ENCODE results near the gene PPP5C.
"Not testable (repeated sequence)": the region's sequence is repeated elsewhere in the genome, so short reads cannot be mapped to it uniquely, and the experiment has no call there.

Gene PPP5C

GRCh38 chr19:46387713-46388130, 40.8 kb downstream of the PPP5C start:
- no peak for DNase-seq

GRCh38 chr19:46388311-46389095, 41.6 kb downstream of the PPP5C start:
- DNase-seq = no peak

- DNase-seq = no peak
These were observed 43.4 kb downstream of the PPP5C start for GRCh38 chr19:46390121-46390858.

- no peak for DNase-seq
These were observed 44.0 kb downstream of the PPP5C start for GRCh38 chr19:46390866-46391265.

GRCh38 chr19:46391296-46392251, 44.7 kb downstream of the PPP5C start:
- no peak for DNase-seq

GRCh38 chr19:46392252-46392801, 45.4 kb downstream of the PPP5C start:
- no peak for DNase-seq

GRCh38 chr19:46392837-46393236, 46.0 kb downstream of the PPP5C start:
- no peak for DNase-seq

GRCh38 chr19:46393456-46394401, 46.8 kb downstream of the PPP5C start:
- no peak for DNase-seq

- DNase-seq = no peak
These were observed 47.5 kb downstream of the PPP5C start for GRCh38 chr19:46394402-46394797.

GRCh38 chr19:46397801-46398479, 51.1 kb downstream of the PPP5C start:
- not testable (repeated sequence) for DNase-seq

GRCh38 chr19:46402725-46403124, 55.8 kb downstream of the PPP5C start:
- no peak for DNase-seq

GRCh38 chr19:46404055-46404752, 57.3 kb downstream of the PPP5C start:
- no peak for DNase-seq

GRCh38 chr19:46404753-46405468, 58.0 kb downstream of the PPP5C start:
- no peak for DNase-seq

GRCh38 chr19:46406976-46407375, 60.1 kb downstream of the PPP5C start:
- DNase-seq = no peak

- no peak for DNase-seq
These were observed 61.2 kb downstream of the PPP5C start for GRCh38 chr19:46407856-46408663.

- no peak for DNase-seq
These were observed 61.8 kb downstream of the PPP5C start for GRCh38 chr19:46408664-46409039.

- no peak for DNase-seq
These were observed 62.3 kb downstream of the PPP5C start for GRCh38 chr19:46409191-46409590.

GRCh38 chr19:46410205-46411087, 63.6 kb downstream of the PPP5C start:
- DNase-seq = no peak

Data from cerebellar nuclear complex (tissue), 1 donor.